Thoracic aorta (tissue), 2 donors: ENCODE results near the gene DAG1. TPM values are rescaled to one million over a fixed set of nuclear protein-coding genes. Genes with fewer than 3 reads are reported as not detected.

Source experiments
- ATAC-seq: fragments of 150-250 bp; one replicate; pipeline ENCODE4 v1.8.0; 2017; ENCODE audit warnings: low read depth; ENCODE audit not compliant: insufficient number of reproducible peaks, low FRiP score
- DNase-seq: peaks from one replicate; pipeline ENCODE4 v3.0.0-alpha.2; 2020; ENCODE audit warnings: low spot score
- H3K27ac ChIP-seq, 2 donors: fragments of 200-600 bp; sonication (generic); 1 replicate in 1 of 2; 2 replicates in 1 of 2; pipeline ENCODE4 v1.5.1; 2016; ENCODE audit warnings: mild to moderate bottlenecking in 2 of 2, moderate library complexity in 2 of 2
- H3K27me3 ChIP-seq: fragments of 200-600 bp; sonication (generic); replicated peaks from 2 replicates; pipeline ENCODE4 v1.6.0; 2016; ENCODE audit warnings: mild to moderate bottlenecking; ENCODE audit not compliant: insufficient read depth
- H3K36me3 ChIP-seq: fragments of 200-600 bp; sonication (generic); one replicate; pipeline ENCODE4 v1.5.1; 2016
- H3K4me1 ChIP-seq, 2 donors: fragments of 200-600 bp; sonication (generic); 1 replicate in 1 of 2; 2 replicates in 1 of 2; pipeline versions ENCODE4 v1.5.1 to v1.6.0; 2016; ENCODE audit warnings: low read depth in 2 of 2, mild to moderate bottlenecking in 1 of 2; ENCODE audit not compliant: control insufficient read depth in 1 of 2
- H3K4me3 ChIP-seq: fragments of 200-600 bp; sonication (generic); 2 replicates; pipeline ENCODE4 v1.5.1; 2016; ENCODE audit warnings: mild to moderate bottlenecking
- H3K9me3 ChIP-seq: fragments of 200-600 bp; sonication (generic); 2 replicates; pipeline ENCODE4 v1.5.1; 2016
- total RNA-seq, 2 donors: library from RNA; depleted of rRNA; stranded (reverse); fragments of >200 nt; gene quantifications; one replicate each; pipeline versions ENCODE4 v1.1.0 to v1.2.3, GENCODE V29; 2016
- TF ChIP-seq, protein P1 (sequence below): fragments of 200-600 bp; sonication (generic); IDR thresholded peaks from one replicate; pipeline ENCODE4 v1.5.1; 2019; ENCODE audit warnings: antibody characterized with exemption

The DAG1 gene
- total RNA-seq, 2 donors from 2014 or later: 71.9 to 171 TPM

GRCh38 chr3:49518016-49518415 lies 47.9 kb downstream of the DAG1 start:
- no peak overlapping the region for H3K27ac ChIP-seq
- H3K4me3 ChIP-seq: no peak overlapping the region
- H3K4me1 ChIP-seq: peaks cover 3 to 22% of the 10 kb centered on the region in 2 donors
- no peak for DNase-seq
- H3K9me3 ChIP-seq: no peaks in the 10 kb centered on the region
- peaks cover 13% of the 10 kb centered on the region for H3K36me3 ChIP-seq
- ATAC-seq: no peak
- TF ChIP-seq, protein P1, sequence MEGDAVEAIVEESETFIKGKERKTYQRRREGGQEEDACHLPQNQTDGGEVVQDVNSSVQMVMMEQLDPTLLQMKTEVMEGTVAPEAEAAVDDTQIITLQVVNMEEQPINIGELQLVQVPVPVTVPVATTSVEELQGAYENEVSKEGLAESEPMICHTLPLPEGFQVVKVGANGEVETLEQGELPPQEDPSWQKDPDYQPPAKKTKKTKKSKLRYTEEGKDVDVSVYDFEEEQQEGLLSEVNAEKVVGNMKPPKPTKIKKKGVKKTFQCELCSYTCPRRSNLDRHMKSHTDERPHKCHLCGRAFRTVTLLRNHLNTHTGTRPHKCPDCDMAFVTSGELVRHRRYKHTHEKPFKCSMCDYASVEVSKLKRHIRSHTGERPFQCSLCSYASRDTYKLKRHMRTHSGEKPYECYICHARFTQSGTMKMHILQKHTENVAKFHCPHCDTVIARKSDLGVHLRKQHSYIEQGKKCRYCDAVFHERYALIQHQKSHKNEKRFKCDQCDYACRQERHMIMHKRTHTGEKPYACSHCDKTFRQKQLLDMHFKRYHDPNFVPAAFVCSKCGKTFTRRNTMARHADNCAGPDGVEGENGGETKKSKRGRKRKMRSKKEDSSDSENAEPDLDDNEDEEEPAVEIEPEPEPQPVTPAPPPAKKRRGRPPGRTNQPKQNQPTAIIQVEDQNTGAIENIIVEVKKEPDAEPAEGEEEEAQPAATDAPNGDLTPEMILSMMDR: no peak
- no peaks in the 10 kb centered on the region for H3K27me3 ChIP-seq

DNA sequence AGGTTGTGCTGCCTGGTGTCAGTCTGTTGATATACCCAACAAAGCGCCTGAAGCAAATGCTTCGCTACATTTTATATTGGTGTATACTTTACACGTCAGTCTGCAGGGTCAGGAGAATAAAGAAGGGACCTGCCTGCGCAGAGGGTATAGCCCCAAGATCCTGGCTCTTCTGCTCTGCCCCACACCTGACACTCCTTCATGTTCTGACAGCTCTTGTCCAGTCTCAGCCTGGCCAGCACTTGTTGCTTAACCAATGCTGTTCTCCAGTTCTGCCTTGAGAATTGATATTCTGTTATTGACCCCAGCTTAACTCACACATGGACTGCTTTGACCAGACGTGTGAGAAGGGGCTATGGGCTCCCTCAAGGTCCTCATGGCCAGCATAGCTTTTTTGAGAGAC lies 48.4 kb downstream of the DAG1 start:
- no peak overlapping the region for H3K4me3 ChIP-seq
- TF ChIP-seq, protein P1: no peak
- no peak overlapping the region for H3K27ac ChIP-seq
- no peaks in the 10 kb centered on the region for H3K9me3 ChIP-seq
- DNase-seq (no peak), ATAC-seq (no peak)
- no peaks in the 10 kb centered on the region for H3K27me3 ChIP-seq
- peaks cover 12% of the 10 kb centered on the region for H3K36me3 ChIP-seq
- H3K4me1 ChIP-seq: peaks cover 3 to 22% of the 10 kb centered on the region in 2 donors

DNA sequence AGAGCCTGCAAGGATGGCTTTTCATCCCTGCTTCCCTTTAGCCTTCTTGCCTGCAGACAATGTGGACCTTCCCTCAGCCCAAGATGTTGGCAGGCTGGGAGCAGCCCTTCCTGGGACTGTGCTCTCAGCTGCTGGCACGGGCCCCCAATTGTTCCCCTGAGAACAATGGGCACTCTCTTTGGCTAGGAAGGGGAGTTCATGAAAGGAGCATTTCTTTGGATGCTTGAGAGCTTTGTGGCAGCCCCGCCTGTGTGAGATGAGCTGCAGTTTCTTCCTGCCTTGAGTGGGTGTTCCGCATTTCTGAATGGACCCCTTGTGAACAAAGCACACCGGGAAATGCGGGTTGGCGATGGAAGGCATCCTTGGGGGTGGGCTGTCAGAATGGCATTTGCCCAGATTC lies 49.2 kb downstream of the DAG1 start:
- Histone ChIP-seq H3K4me3 (no peak overlapping the region), H3K4me1 (peaks cover 3 to 22% of the 10 kb centered on the region in 2 donors), H3K9me3 (no peaks in the 10 kb centered on the region), H3K27me3 (no peaks in the 10 kb centered on the region), H3K27ac (no peak overlapping the region), H3K36me3 (peaks cover 9% of the 10 kb centered on the region)
- DNase-seq: no peak
- no peak for ATAC-seq
- TF ChIP-seq, protein P1: no peak

- DNase-seq: no peak
- no peak overlapping the region for H3K27ac ChIP-seq
- H3K36me3 ChIP-seq: peaks cover 9% of the 10 kb centered on the region
- ATAC-seq: no peak
- TF ChIP-seq, protein P1: no peak
- H3K4me1 ChIP-seq: peaks cover 3 to 22% of the 10 kb centered on the region in 2 donors
- no peaks in the 10 kb centered on the region for H3K27me3 ChIP-seq
- no peaks in the 10 kb centered on the region for H3K9me3 ChIP-seq
- no peak overlapping the region for H3K4me3 ChIP-seq
These were observed 49.9 kb downstream of the DAG1 start for GRCh38 chr3:49519916-49520385.

DNA sequence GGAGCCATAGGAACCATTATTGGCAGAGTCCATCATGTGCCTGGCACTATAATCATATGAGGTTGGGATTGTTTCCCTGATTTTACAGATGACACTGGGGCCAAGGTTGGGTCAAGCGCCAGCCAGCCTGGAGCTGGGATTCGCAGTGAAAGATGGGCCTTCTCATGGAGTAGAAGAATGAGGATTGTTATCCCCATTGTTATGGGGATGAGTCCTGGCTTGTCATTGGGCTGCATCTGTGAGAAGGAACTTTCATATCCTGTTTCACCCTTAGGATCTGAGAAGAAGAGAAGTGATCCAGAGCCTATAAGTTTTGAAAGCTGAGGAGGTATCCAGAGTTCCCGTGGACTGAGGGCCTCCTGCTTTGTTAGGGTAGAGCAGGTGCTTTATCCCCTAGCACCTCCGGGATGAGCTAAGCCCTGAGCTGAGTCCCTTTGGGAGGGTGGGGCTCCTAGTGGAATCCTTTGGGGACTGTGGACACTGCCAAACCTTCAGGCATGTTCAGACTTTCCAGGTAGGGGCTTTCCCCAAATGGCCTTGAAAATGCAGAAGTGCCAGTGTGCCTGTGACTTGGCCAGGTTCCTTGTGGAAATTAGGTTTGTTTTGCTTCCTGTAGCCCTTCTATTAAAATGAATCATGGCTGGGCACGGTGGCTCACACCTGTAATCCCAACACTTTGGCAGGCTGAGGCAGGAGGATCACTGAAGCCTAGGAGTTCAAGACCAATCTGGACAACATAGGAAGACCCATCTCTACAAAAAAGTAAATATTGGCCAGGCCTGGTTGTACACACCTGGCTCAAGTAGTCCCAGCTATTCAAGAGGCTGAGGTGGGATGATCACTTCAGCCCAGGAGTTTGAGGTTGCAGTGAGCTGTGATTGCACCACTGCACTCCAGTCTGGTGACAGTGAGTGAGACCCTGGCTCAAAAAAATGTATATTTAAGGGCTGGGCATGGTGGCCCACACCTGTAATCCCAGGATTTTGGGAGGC lies 54.0 kb downstream of the DAG1 start:
- ATAC-seq (no peak), DNase-seq (no peak)
- no peaks in the 10 kb centered on the region for H3K36me3 ChIP-seq
- TF ChIP-seq, protein P1: no peak
- no peaks in the 10 kb centered on the region for H3K9me3 ChIP-seq
- H3K27ac ChIP-seq: no peak overlapping the region
- no peaks in the 10 kb centered on the region for H3K27me3 ChIP-seq
- peaks cover 3 to 18% of the 10 kb centered on the region in 2 donors for H3K4me1 ChIP-seq
- H3K4me3 ChIP-seq: no peak overlapping the region
